ENCODE results near the gene UBE2D2.
"Not testable (repeated sequence)": the region's sequence is repeated elsewhere in the genome, so short reads cannot be mapped to it uniquely, and the experiment has no call there.

UBE2D2 gene

DNA sequence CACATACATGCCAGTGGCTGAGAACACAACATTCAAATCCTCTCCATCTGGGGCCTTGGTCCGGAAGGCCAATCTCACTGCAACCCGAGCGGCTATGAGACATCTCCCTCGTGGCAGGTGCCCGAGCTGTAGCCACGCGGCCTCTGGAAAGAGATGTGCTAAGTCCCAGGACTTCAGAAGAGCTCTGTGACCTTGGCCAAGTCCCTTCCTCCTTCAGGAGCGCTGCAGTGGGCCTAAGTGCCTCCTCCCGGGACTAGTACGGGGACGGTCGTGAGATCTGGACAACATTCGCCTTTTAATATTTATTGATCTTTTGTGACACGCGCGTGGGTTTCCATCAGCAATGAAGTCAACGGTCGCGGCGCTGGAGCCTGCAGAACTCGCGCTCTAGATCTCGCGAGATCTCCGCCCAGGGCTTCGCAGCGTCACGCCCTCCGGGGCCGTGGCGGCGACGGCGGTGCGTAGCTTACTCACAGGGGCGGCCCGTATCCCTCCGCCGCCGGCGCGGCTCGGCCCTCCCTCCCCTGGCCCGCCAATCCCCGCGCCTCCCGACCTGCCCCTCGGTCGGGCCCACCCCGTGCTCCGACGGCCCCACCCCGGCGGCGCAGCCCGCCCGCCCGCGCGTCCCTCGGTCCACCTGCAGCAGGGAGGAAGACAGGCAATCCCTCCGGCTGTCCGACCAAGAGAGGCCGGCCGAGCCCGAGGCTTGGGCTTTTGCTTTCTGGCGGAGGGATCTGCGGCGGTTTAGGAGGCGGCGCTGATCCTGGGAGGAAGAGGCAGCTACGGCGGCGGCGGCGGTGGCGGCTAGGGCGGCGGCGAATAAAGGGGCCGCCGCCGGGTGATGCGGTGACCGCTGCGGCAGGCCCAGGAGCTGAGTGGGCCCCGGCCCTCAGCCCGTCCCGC is at the start of gene UBE2D2:
TSS of gene UBE2D2 (plus strand) at position 588 of the 903 bp plus-strand sequence. CDS start 453 bp downstream, outside the sequence.
- DNase-seq (ENCODE audit: low read depth): peak; percentile 96

GRCh38 chr5:139512786-139513390 is 48.3 kb upstream of the UBE2D2 start:
- DNase-seq (ENCODE audit: low read depth): no peak

DNA sequence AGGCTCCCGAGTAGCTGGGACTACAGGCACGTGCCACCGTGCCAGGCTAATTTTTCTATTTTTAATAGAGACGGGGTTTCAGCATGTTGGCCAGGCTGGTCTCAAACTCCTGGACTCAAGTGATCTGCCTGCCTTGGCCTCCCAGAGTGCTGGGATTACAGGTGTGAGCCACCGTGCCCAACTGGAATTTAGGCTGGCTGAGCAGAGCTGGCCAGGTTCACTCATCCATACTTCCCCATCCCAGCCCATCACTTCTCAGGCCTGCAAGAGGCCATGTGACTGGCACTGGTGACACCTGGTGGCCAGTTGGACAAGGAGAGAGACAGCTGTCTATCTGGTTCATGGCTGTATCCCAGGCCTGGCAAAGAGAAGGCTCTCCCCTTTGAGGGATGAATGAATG is 47.7 kb upstream of the UBE2D2 start:
- peak; percentile 64 for DNase-seq (ENCODE audit: low read depth)

DNA sequence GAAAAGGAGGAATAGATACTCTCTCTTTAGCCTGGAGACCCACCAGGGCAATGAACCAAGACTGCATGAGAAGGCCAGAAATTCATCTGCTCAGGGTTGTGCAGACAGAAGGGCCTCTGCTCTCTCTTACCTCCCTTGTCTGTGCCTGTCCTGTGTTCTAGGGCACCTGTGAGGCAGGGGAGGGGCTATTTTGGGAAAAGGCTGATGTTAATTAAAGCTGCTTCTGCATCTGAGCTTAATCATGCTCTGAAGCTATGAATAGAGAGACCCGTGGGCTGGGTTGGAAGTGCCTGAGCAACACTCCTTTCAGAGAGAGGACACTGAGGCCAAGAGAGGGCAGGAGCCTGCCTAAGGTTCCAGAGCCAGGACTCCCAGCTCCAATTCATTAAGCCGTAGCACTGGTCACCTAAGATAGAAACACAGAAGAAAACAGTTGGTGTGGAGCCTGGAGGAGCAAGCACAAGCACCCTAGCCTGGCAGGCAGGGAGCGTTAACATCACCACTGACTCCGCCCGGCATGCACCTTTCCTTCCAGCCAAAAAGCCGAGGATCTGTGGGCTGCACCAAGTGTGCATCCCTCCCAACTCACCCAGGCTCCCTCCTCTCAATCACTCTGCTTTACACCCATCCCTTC is 47.2 kb upstream of the UBE2D2 start:
- DNase-seq (ENCODE audit: low read depth): no peak

DNA sequence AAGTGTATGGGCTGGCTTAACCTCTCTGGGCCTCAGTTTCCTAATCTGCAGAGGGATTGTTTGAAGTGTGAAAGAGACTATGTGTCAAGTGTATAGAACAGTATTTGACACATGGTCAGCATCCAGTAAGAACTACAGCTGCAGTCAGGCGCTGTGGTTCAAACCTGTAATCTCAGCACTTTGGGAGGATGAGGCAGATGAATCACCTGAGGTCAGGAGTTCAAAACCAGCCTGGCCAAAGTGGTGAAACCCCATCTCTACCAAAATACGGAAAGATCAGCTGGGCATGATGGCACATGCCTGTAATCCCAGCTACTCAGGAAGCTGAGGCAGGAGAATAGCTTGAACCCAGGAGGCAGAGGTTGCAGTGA is 46.7 kb upstream of the UBE2D2 start:
- no peak for DNase-seq (ENCODE audit: low read depth)

- DNase-seq (ENCODE audit: low read depth): peak; percentile 75
Measured at GRCh38 chr5:139517683-139518564, 43.2 kb upstream of the UBE2D2 start.

DNA sequence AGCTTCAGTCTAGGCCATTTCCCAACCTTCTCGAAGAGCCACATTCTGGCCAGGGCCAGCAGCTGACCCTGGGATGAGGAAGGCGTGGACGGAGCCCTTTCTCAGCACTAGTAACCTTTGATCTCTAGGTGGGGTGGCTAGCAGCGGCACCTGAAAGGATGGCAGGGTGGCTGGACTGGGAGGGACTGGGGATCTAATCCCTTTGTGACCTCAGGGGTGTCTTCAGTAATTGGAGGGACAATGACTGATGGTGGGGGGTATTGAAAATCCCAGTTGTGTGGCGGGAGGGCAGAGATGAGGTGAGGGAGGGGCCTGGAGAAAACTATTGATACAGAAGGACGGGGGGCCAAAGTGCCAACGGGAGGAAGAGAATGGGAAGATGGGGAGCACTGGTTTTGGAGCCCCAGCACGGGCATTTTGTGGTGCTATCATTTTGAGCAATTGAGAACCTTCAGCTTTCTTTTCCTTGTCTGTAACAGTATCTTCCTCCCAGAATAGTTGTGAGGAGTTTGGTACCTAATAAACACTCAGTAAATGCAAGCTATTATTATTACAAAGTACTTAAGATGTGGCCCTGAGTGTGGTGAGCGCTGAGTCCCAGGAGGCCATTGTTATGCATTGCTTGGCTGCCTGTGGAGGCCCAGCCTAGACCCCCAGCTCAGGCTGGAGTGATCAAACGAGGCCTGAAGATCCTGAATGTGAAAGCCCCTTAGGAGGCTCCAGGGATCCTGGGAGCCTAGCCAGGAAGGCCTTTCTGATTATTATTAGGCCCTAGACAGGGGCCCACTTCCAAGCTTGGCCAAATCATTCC is 37.3 kb upstream of the UBE2D2 start:
- no peak for DNase-seq (ENCODE audit: low read depth)

DNA sequence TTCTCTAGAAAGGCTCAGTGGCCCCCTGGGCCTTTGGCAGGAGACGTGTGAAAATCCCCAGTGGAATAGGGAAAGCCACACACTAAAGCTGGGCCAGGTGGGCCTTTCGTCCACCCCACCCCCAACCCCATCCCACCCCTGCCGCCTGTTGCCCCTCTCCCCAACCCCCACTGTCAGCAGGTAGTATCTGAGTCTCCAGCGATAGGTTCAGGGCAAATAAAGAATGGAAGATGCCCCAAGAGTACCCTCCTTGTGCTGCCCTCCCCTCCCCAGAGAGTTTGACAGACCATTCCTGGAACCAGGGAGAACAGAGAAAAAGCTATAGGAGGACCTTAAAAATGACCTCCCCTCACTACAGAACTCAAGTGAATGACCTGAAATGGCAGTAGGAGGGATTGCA is 36.7 kb upstream of the UBE2D2 start:
- no peak for DNase-seq (ENCODE audit: low read depth)

DNA sequence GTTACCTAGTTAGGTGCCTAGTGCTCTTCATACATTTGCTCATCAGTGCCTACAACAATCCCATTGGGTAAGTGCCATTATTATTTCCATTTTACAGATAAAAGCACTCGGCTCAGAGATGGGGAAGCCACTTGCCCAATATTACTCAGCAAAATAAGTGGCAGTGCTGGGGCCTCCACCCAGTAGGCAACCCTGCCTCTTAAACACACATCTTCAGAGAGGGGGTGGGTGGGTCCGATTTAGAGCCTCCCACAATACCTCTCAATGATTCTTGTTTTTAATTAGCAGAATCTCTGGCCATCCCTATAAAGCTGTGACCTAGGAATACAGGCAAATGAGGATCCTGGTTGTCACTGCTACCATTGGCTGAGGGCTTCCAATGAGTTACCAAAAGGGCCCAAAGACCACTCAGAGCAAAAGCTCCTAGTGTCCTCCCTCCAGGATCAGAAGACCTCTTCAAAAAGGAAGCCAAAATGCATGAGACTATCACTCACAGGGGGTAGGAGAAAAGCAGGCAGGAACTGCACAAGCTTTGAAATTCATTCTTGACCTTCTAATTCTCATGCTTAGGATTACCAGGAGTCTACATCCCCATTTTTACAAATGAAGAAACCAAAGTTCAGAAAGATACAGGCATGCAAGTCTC is 36.1 kb upstream of the UBE2D2 start:
- no peak for DNase-seq (ENCODE audit: low read depth)

- DNase-seq (ENCODE audit: low read depth): not testable (repeated sequence)
Measured at GRCh38 chr5:139525586-139526308, 35.4 kb upstream of the UBE2D2 start.

DNA sequence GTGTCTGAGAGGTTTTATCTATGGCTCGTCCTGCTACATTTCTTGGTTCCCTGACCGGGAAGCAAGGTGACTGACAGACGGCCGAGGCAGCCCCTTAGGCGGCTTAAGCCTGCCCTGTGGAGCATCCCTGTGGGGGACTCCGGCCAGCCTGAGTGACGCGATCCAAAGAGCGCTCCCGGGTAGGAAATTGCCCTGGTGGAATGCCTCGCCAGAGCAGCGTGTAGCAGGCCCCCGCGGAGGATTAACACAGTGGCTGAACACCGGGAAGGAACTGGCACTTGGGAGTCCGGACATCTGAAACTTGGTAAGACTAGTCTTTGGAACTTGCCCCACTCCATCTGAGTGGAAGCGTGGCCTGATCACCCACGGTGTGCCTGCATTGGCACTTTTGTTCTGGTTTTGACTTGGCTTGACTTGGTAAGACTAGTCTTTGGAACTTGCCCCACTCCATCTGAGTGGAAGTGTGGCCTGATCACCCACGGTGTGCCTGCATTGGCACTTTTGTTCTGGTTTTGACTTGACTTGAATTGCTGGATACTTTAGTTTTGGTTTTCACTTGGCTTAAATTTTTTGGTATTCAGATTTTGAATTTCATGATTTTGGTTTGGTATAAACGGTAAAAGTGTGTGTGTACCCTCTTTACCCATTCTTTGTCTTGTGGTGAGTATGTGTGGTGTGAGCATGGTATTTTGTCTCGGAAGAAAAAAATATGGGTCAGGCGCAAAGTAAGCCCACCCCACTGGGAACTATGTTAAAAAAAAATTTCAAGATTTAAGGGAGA is 34.6 kb upstream of the UBE2D2 start:
- DNase-seq (ENCODE audit: low read depth): not testable (repeated sequence)

DNA sequence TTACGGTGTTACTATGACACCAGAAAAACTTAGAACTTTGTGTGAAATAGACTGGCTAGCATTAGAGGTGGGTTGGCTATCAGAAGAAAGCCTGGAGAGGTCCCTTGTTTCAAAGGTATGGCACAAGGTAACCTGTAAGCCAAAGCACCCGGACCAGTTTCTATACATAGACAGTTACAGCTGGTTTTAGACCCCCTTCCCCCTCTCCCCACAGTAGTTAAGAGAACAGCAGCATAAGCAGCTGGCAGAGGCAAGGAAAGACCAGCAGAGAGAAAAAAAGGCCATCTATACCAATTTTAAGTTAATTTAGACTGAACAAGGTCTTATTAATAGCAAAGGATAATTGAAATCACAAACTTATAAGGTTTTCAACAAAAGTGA is 34.1 kb upstream of the UBE2D2 start:
- not testable (repeated sequence) for DNase-seq (ENCODE audit: low read depth)

DNA sequence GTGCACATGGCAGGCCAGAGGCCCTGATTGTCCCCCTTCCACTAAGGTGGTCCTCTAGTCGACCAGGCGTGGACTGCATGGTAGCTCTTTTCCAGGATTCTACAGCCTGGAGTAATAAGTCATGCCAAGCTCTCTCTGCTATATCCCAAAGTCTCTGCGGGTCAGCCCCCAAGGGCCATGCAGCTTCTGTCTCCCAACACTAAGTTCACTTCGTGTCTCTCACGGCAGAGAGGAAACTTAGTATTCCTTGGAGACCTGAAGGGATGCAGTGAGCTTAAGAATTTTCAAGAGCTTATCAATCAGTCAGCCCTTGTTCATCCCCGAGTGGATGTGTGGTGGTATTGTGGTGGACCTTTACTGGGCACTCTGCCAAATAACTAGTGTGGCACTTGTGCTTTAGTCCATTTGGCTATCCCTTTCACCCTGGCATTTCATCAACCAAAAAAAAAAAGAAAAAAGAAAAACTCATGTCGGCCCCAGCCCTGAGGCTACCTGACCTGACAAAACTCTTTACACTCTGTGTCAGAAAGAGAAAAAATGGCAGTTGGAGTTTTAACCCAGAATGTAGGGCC is 33.2 kb upstream of the UBE2D2 start:
- DNase-seq (ENCODE audit: low read depth): not testable (repeated sequence)

DNA sequence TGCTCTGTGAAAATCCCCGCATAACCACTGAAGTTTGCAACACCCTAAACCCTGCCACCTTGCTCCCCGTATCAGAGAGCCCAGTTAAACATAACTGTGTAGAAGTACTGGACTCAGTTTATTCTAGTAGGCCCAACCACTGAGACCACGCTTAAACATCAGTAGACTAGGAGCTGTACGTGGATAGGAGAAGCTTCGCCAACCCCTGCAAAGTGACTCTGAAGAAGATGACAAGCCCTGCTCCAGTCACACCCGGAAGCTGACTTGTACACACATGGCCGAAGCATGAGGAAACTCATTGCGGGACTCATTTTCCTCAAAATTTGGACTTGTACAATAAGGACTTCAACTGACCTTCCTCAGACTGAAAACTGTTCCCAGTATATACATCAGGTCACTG is 32.4 kb upstream of the UBE2D2 start:
- not testable (repeated sequence) for DNase-seq (ENCODE audit: low read depth)

- DNase-seq (ENCODE audit: low read depth): not testable (repeated sequence)
Measured at GRCh38 chr5:139530079-139530478, 31.1 kb upstream of the UBE2D2 start.

DNA sequence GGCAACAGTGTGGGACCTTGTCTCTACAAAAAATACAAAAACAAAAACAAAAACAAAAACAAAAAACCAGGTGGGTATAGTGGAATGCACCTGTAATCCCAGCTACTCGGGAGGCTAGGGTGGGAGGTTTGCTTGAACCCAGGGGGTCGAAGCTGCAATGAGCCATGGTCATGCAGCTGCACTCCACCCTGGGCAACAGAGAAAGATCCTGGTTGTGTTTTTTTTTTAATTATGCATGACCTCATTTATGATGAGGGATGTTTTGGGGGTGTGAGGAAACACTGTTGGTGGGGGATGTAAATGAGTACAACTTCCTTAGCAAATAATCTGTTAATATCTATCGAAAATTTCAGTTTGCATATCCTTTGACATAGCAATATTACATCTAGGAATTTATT is 29.4 kb upstream of the UBE2D2 start:
- no peak for DNase-seq (ENCODE audit: low read depth)

DNA sequence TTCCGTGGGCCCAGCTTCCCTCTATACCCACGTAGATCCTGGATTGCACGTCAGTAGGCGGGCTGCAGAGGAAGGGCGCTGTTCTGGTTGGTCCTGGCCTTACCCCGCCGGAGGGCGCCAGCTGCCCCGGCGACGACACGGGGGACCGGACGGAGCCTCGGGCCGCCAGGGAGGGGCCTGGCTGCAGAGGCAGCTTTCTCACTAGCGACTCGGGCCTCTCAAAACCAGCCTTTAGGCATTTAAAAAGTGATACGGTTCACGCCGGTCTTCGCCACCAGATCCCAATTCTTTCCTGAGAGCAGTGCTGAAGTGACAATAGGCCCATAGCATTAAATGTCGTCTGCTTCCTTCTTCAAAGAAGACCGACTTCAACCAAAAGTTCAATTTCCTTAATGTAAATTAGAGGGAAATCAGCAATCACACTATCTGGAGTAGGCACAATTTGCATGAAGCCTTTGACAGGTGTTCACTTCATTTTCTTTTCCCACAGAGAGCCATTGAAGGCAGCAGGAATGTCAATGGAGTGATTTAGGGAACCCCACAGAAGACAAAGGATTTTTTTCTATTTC is 17.6 kb upstream of the UBE2D2 start:
- no peak for DNase-seq (ENCODE audit: low read depth)

DNA sequence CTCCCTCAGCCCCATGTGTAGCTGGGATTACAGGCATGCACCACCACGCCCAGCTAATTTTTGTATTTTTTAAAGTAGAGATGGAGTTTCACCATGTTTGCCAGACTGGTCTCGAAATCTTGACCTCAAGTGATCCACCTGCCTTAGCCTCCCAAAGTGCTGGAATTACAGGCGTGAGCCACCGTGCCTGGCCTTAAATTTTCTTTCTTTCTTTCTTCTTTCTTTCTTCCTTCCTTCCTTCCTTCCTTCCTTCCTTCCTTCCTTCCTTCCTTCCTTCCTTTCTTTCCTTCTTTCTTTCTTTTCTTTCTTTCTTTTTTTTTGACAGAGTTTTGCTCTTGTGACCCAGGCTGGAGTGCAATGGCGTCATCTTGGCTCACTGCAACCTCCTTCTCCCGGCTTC is 14.5 kb upstream of the UBE2D2 start:
- DNase-seq (ENCODE audit: low read depth): not testable (repeated sequence)

Measured in GM04504 (cell line).